Prostate gland (tissue), 2 donors: ENCODE measurements around the gene ATAD1.

ENCODE experiments used
- POLR2AphosphoS5 ChIP-seq: sonication (generic); formaldehyde crosslinking; IDR thresholded peaks from one replicate; pipeline ENCODE4 v1.6.1; 2017; ENCODE audit warnings: antibody characterized with exemption
- TF ChIP-seq, protein P1 (sequence below), 4 experiments: fragments of 200-600 bp in 2 of 4; fragments of 450-650 bp in 2 of 4; sonication (generic) in 2 of 4; IDR thresholded peaks; 1 replicate in 3 of 4; 2 replicates in 1 of 4; pipeline ENCODE4 v1.5.1; 2016 to 2019; ENCODE audit warnings: antibody characterized with exemption in 4 of 4, mild to moderate bottlenecking in 2 of 4, moderate library complexity in 2 of 4

DNA sequence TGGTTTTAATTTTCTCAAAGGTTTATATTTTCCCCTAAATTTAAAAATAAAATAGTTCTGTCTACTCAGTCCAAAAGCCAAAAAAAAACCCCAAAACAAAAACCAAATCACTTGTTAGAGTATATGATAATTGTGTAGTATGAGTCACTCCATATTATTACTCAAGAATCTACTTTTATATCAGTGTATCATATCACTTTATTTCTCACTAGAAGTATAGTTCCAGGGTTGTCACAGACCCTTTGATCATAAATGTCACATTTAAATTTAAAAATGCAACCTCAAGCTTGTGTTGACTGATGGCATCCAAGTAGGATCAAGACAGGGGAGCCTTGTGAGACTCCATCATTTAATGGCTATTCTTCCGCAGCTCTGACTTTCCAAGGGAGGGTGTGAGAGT lies 97.4 kb downstream of the ATAD1 start:
- TF ChIP-seq, protein P1, sequence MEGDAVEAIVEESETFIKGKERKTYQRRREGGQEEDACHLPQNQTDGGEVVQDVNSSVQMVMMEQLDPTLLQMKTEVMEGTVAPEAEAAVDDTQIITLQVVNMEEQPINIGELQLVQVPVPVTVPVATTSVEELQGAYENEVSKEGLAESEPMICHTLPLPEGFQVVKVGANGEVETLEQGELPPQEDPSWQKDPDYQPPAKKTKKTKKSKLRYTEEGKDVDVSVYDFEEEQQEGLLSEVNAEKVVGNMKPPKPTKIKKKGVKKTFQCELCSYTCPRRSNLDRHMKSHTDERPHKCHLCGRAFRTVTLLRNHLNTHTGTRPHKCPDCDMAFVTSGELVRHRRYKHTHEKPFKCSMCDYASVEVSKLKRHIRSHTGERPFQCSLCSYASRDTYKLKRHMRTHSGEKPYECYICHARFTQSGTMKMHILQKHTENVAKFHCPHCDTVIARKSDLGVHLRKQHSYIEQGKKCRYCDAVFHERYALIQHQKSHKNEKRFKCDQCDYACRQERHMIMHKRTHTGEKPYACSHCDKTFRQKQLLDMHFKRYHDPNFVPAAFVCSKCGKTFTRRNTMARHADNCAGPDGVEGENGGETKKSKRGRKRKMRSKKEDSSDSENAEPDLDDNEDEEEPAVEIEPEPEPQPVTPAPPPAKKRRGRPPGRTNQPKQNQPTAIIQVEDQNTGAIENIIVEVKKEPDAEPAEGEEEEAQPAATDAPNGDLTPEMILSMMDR (IDR thresholded peaks at IDR 0.05): no peak
- TF ChIP-seq POLR2AphosphoS5: no peak
